ENCODE results near the gene RILPL2. TPM values are rescaled to one million over a fixed set of nuclear protein-coding genes. Genes with fewer than 3 reads are reported as not detected.

RILPL2 gene
- total and polyA plus RNA-seq, 3 experiments from 2014 or later = 8.4 to 27.6 (median 26.9) TPM

DNA sequence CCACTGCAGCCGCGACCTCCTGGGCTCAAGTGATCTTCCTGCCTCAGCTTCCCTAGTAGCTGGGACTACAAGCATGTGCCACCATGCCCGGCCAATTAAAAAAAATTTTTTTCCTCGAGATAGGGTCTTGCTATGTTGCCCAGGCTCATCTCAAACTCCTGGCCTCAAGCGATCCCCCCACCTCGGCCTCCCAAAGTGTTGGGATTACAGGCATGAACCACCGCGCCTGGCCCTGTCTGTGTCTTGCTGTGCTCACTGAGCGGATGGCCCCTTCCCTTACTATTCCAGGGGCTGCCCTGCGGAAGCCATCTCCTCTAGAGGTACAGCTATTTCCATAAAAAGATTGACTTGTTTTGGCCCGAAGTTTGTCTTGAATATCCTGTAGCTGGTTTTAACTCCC lies 41.6 kb upstream of the RILPL2 start:
- no peaks in the 10 kb centered on the region for H3K9me3 Mint-ChIP-seq
- Histone ChIP-seq H3K4me1 (ENCODE audit: insufficient read depth, low read length) (peaks cover 17% of the 10 kb centered on the region), H3K4me3 (ENCODE audit: low read length) (no peak overlapping the region), H3K36me3 (ENCODE audit: insufficient read depth, low read length) (no peaks in the 10 kb centered on the region), H3K27ac (ENCODE audit: low read depth, low read length) (no peak overlapping the region), H3K9me3 (ENCODE audit: low read length) (no peaks in the 10 kb centered on the region), H3K27me3 (ENCODE audit: insufficient read depth, low read length, poor library complexity, severe bottlenecking) (no peaks in the 10 kb centered on the region)
- H3K36me3 Mint-ChIP-seq = peaks cover 0 to 11% (median 4%) of the 10 kb centered on the region in 3 donors
- CTCF ChIA-PET = no interaction called here
- H3K27ac Mint-ChIP-seq = peak overlapping the region in 2 of 8 donors; percentile 12 to 87
- no peak overlapping the region for H3K4me3 Mint-ChIP-seq
- H3K4me1 Mint-ChIP-seq = peaks cover 16 to 25% (median 21%) of the 10 kb centered on the region in 3 donors
- DNase-seq = no peak
- no peaks in the 10 kb centered on the region for H3K27me3 Mint-ChIP-seq
- POLR2A ChIA-PET = interaction anchor here (0.6 kb wide), 1 partner anchor 471 kb away, joined by 4 read pairs; no protein-coding TSS in a partner anchor

DNA sequence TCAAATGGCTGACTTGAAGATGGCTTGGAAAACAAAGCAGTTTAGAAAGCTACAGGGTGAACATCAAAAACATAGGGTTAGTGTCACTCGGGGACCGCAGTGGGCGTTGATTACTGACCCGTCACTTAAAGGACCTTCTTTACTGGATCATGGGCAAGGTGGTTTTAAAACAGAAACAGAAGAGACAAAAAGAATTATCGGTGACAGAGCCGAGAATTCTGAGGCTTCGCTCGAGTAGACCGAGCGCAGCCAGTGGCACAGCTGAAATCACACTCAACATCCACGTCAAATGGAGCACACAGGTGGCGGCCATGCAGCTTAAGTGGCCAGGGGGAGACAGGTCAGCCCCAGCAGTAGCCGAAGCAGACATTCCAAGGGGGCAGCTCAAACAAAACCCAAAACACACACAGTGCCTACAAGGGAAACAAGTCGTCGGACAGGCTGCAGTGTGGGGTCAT lies 38.8 kb upstream of the RILPL2 start:
- Mint-ChIP-seq H3K27ac (peak overlapping the region; percentile 1 to 93 (median 84)), H3K4me1 (peaks cover 16 to 20% (median 17%) of the 10 kb centered on the region in 3 donors), H3K4me3 (peak overlapping the region in 4 of 7 donors; percentile 27 to 61 (median 54)), H3K27me3 (no peaks in the 10 kb centered on the region), H3K36me3 (peaks cover 0 to 35% (median 9%) of the 10 kb centered on the region in 3 donors), H3K9me3 (no peaks in the 10 kb centered on the region)
- Histone ChIP-seq H3K36me3 (ENCODE audit: insufficient read depth, low read length) (peaks cover 10% of the 10 kb centered on the region), H3K27me3 (ENCODE audit: insufficient read depth, low read length, poor library complexity, severe bottlenecking) (no peaks in the 10 kb centered on the region), H3K9me3 (ENCODE audit: low read length) (no peaks in the 10 kb centered on the region), H3K4me3 (ENCODE audit: low read length) (no peak overlapping the region), H3K4me1 (ENCODE audit: insufficient read depth, low read length) (peaks cover 17% of the 10 kb centered on the region), H3K27ac (ENCODE audit: low read depth, low read length) (no peak overlapping the region)
- no peak for DNase-seq
- CTCF ChIA-PET = interaction anchor here (2.2 kb wide), 1 partner anchor 16 kb away, joined by 9 read pairs; no protein-coding TSS in a partner anchor
- POLR2A ChIA-PET = interaction anchor here (1.3 kb wide), 1 partner anchor 16 kb away, joined by 4 read pairs; no protein-coding TSS in a partner anchor

DNA sequence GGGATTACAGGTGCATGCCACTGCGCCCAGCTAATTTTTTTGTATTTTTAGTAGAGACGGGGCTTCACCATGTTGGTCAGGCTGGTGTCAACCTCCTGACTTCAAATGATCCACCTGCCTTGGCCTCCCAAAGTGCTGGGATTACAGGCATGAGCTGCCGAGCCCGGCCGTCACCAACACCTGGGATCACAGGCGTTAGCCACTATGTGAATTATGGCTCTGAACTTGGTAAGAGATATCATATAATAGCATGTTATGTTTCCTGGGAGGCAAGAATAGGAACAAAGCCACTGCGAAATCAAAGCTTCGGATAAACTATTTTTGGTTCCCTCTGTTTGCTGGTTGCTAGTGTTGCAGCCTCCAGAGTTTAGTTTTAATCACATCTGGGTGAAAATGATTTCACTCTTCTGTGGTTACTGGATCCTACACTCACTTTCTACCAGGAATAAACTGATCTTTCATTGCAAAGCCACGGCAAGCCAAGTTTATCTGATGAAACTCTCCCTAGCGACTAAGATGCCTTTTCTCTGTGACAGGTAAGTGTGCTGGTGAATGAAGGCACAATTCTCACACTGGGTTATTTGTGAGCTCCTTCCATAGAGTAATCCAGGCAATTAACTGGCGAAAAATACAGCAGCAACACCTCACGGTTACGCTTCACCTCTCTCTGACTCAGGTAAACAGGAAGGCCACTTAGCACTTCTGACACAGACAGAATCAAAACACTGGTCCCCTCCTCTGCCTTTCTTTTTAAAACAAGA lies 38.2 kb upstream of the RILPL2 start:
- H3K9me3 Mint-ChIP-seq = no peaks in the 10 kb centered on the region
- CTCF ChIA-PET = interaction anchor here (2.2 kb wide), 1 partner anchor 15 kb away, joined by 9 read pairs; no protein-coding TSS in a partner anchor
- POLR2A ChIA-PET = interaction anchor here (1.3 kb wide), 1 partner anchor 16 kb away, joined by 4 read pairs; no protein-coding TSS in a partner anchor
- H3K27ac Mint-ChIP-seq = peak overlapping the region; percentile 1 to 93 (median 84)
- H3K27me3 ChIP-seq (ENCODE audit: insufficient read depth, low read length, poor library complexity, severe bottlenecking) = no peaks in the 10 kb centered on the region
- DNase-seq = no peak
- peaks cover 0 to 36% (median 9%) of the 10 kb centered on the region in 3 donors for H3K36me3 Mint-ChIP-seq
- no peak overlapping the region for H3K27ac ChIP-seq (ENCODE audit: low read depth, low read length)
- H3K4me3 ChIP-seq (ENCODE audit: low read length) = no peak overlapping the region
- peaks cover 17% of the 10 kb centered on the region for H3K4me1 ChIP-seq (ENCODE audit: insufficient read depth, low read length)
- peaks cover 14 to 17% (median 16%) of the 10 kb centered on the region in 3 donors for H3K4me1 Mint-ChIP-seq
- H3K27me3 Mint-ChIP-seq = no peaks in the 10 kb centered on the region
- peaks cover 10% of the 10 kb centered on the region for H3K36me3 ChIP-seq (ENCODE audit: insufficient read depth, low read length)
- H3K9me3 ChIP-seq (ENCODE audit: low read length) = no peaks in the 10 kb centered on the region
- H3K4me3 Mint-ChIP-seq = peak overlapping the region in 4 of 7 donors; percentile 27 to 61 (median 54)

DNA sequence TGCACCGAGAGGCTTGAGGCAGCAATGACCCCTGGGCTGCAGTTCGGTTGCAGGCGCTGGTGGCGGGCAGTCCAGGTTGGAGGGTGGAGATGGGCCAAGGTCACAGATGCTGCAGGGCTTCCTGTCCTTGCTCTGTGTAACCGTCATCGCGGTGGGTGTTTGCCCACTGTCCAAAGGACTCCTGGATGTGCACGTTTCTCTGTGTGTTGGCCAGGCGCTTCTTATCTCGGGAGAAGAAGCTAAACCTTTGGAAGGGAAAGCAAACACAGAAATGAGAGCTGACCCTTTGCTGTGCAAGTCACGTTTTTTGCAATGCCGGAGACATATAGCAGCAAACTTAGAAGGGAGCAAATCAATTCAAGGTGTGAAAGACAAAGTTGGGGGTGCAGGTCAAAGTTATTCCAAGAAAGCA lies 36.0 kb upstream of the RILPL2 start:
- H3K4me1 Mint-ChIP-seq = peaks cover 14 to 21% (median 18%) of the 10 kb centered on the region in 3 donors
- no peak for DNase-seq
- no peaks in the 10 kb centered on the region for H3K27me3 ChIP-seq (ENCODE audit: insufficient read depth, low read length, poor library complexity, severe bottlenecking)
- H3K4me3 Mint-ChIP-seq = peak overlapping the region in 1 of 7 donors; percentile 18
- no peak overlapping the region for H3K27ac ChIP-seq (ENCODE audit: low read depth, low read length)
- no peaks in the 10 kb centered on the region for H3K27me3 Mint-ChIP-seq
- H3K27ac Mint-ChIP-seq = no peak overlapping the region
- peaks cover 17% of the 10 kb centered on the region for H3K4me1 ChIP-seq (ENCODE audit: insufficient read depth, low read length)
- no peaks in the 10 kb centered on the region for H3K9me3 ChIP-seq (ENCODE audit: low read length)
- peaks cover 10% of the 10 kb centered on the region for H3K36me3 ChIP-seq (ENCODE audit: insufficient read depth, low read length)
- CTCF ChIA-PET = no interaction called here
- no peaks in the 10 kb centered on the region for H3K9me3 Mint-ChIP-seq
- POLR2A ChIA-PET = interaction anchor here (1.0 kb wide), 1 partner anchor 14 kb away, joined by 4 read pairs; the partner anchor contains the start of gene SNRNP35
- H3K4me3 ChIP-seq (ENCODE audit: low read length) = no peak overlapping the region
- H3K36me3 Mint-ChIP-seq = peaks cover 0 to 40% (median 9%) of the 10 kb centered on the region in 3 donors

DNA sequence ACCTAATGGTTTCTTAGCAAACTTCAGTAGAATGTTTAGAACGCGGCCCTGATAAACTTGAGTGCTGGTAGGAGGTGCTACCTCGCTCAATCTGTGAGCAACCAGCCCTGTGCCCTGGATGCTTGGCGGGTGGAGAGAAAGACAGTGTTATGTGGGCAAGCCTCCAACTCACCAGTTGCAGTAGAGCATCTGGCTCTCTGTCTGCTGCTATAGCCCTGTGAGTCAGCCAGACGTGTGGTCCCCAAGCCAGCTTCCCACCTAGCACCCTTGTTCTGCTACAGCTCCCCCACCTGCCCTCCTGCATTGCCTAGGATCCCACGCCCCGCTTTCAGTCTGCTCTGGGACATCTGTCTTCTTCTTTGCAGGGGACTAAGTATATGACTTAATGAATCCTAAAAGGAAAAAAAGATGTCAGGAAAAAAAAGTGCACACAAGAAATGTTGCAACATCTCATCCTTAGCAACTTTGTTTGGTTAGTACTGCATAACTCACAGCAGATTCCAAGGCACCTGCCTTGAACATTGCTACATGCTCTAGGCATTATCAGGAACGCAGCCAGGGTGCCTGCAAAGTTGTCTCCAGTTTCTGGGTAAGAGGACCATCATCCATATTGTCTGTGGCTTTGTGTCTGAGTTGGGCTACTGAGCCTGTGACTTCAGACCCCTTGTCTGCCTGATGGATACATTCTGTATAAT lies 35.0 kb upstream of the RILPL2 start:
- no peak for DNase-seq
- CTCF ChIA-PET = no interaction called here
- H3K4me1 ChIP-seq (ENCODE audit: insufficient read depth, low read length) = peaks cover 17% of the 10 kb centered on the region
- no peak overlapping the region for H3K27ac ChIP-seq (ENCODE audit: low read depth, low read length)
- Mint-ChIP-seq H3K9me3 (no peaks in the 10 kb centered on the region), H3K4me1 (peaks cover 12 to 21% (median 18%) of the 10 kb centered on the region in 3 donors), H3K36me3 (peaks cover 0 to 49% (median 9%) of the 10 kb centered on the region in 3 donors), H3K27ac (no peak overlapping the region), H3K27me3 (no peaks in the 10 kb centered on the region), H3K4me3 (no peak overlapping the region)
- no peaks in the 10 kb centered on the region for H3K27me3 ChIP-seq (ENCODE audit: insufficient read depth, low read length, poor library complexity, severe bottlenecking)
- H3K9me3 ChIP-seq (ENCODE audit: low read length) = no peaks in the 10 kb centered on the region
- POLR2A ChIA-PET = interaction anchor here (1.0 kb wide), 1 partner anchor 13 kb away, joined by 4 read pairs; the partner anchor contains the start of gene SNRNP35
- H3K4me3 ChIP-seq (ENCODE audit: low read length) = no peak overlapping the region
- peaks cover 10% of the 10 kb centered on the region for H3K36me3 ChIP-seq (ENCODE audit: insufficient read depth, low read length)

DNA sequence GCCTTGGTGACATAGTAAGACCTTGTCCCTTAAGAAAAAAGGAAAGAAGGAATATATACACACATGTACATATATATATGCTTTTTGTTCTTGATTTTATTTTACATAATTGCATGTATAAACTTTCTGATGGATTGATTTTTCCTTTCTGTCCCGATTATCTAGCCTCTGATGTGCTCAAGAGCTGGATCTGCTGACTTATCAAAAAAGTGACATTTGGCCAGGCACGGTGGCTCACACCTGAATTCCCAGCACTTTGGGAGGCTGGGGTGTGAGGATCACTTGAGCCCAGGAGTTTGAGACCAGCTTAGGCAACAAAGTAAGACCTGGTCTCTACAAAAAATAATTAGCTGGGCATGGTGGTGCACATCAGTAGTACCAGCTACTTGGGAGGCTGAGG lies 33.5 kb upstream of the RILPL2 start:
- no peaks in the 10 kb centered on the region for H3K9me3 ChIP-seq (ENCODE audit: low read length)
- H3K9me3 Mint-ChIP-seq = no peaks in the 10 kb centered on the region
- H3K27ac Mint-ChIP-seq = no peak overlapping the region
- peaks cover 23% of the 10 kb centered on the region for H3K36me3 ChIP-seq (ENCODE audit: insufficient read depth, low read length)
- no peak overlapping the region for H3K4me3 ChIP-seq (ENCODE audit: low read length)
- H3K4me3 Mint-ChIP-seq = no peak overlapping the region
- H3K27ac ChIP-seq (ENCODE audit: low read depth, low read length) = no peak overlapping the region
- H3K27me3 Mint-ChIP-seq = no peaks in the 10 kb centered on the region
- H3K27me3 ChIP-seq (ENCODE audit: insufficient read depth, low read length, poor library complexity, severe bottlenecking) = no peaks in the 10 kb centered on the region
- H3K4me1 Mint-ChIP-seq = peaks cover 16 to 26% (median 24%) of the 10 kb centered on the region in 3 donors
- peaks cover 10% of the 10 kb centered on the region for H3K4me1 ChIP-seq (ENCODE audit: insufficient read depth, low read length)
- ChIA-PET POLR2A (no interaction called here), CTCF (interaction anchor here (1.3 kb wide), 1 partner anchor 42 kb away, joined by 4 read pairs; no protein-coding TSS in a partner anchor)
- DNase-seq = no peak
- peaks cover 0 to 59% (median 8%) of the 10 kb centered on the region in 3 donors for H3K36me3 Mint-ChIP-seq

DNA sequence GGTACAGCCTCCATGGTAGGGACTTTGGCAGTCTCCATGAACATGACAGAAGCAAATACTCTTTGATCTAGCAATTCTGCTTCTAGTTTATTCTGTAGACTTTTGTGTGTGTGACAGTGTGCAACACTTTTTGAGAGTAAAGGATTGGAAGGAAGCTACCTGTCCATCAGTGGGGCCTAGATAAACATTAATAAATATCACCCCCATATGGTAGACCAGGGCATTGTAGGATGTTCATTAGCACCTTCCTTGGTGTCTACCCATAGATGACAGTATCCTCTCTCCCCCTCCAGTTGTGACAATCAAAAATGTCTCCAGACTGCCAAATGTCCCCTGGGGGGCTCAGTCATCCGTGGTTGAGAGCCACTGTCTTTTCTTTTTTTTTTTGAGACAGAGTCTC lies 32.3 kb upstream of the RILPL2 start:
- H3K27ac Mint-ChIP-seq = peak overlapping the region in 3 of 8 donors; percentile 29 to 68 (median 68)
- Histone ChIP-seq H3K9me3 (ENCODE audit: low read length) (no peaks in the 10 kb centered on the region), H3K27me3 (ENCODE audit: insufficient read depth, low read length, poor library complexity, severe bottlenecking) (no peaks in the 10 kb centered on the region), H3K4me1 (ENCODE audit: insufficient read depth, low read length) (no peaks in the 10 kb centered on the region), H3K27ac (ENCODE audit: low read depth, low read length) (no peak overlapping the region), H3K4me3 (ENCODE audit: low read length) (no peak overlapping the region), H3K36me3 (ENCODE audit: insufficient read depth, low read length) (peaks cover 24% of the 10 kb centered on the region)
- ChIA-PET CTCF (interaction anchor here (0.9 to 1.6 kb wide), 5 partner anchors 9 to 124 kb away, joined by 3 to 5 read pairs (median 3); partner anchors contain the start of gene SNRNP35), POLR2A (interaction anchor here (0.6 kb wide), 1 partner anchor 17 kb away, joined by 3 read pairs; no protein-coding TSS in a partner anchor)
- no peaks in the 10 kb centered on the region for H3K9me3 Mint-ChIP-seq
- H3K4me1 Mint-ChIP-seq = peaks cover 14 to 22% (median 22%) of the 10 kb centered on the region in 3 donors
- no peak overlapping the region for H3K4me3 Mint-ChIP-seq
- DNase-seq = peak in 1 of 5 donors; percentile 23
- peaks cover 0 to 64% (median 8%) of the 10 kb centered on the region in 3 donors for H3K36me3 Mint-ChIP-seq
- H3K27me3 Mint-ChIP-seq = no peaks in the 10 kb centered on the region

All from CD8-positive, alpha-beta memory T cell (primary cell).